Activated CD4-positive, alpha-beta T cell treated with anti-CD3 and anti-CD28 coated beads, Interleukin-2, amount 50 U/mL, for 4 hours (primary cell): ENCODE data around the gene UBE2E3.
A peak's percentile ranks its signal among the peaks of the same experiment; 100 is the strongest.
"Not testable (repeated sequence)": the region's sequence is repeated elsewhere in the genome, so short reads cannot be mapped to it uniquely, and the experiment has no call there.

Experiments
- DNase-seq, 2 experiments: peaks; one replicate each; pipeline ENCODE4 v3.0.0-alpha.2; 2020

UBE2E3 gene

DNA sequence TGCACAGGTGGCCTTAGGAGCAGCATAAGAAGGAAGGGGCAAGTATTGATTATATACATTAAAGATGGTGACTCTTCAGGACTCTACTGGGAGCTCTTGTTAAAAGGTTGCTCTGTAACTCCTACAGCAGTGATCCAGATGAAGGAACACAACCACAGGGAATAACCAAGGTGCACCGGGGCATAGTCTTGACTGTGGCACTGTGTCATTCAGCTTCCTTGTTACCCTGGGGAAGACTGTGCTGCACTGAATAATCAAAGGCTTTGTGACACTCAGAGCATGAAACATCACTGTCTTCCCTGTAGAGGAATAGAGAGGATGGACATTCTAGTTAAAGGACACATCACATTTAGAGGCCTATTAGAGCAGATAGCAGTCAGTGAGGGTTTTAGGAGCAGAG is 105.3 kb downstream of the UBE2E3 start:
- DNase-seq, result no peak

DNA sequence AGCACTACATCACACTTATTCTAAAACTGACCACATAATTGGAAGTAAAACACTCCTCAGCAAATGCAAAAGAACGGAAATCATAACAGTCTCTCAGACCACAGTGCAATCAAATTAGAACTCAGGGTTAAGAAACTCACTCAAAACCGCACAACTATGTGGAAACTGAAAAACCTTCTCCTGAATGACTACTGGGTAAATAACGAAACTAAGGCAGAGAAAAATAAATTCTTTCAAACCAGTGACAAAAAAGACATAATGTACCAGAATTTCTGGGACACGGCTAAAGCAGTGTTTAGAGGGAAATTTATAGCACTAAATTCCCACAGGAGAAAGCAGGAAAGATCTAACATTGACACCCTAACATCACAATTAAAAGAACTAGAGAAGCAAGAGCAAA is 111.5 kb downstream of the UBE2E3 start:
- not testable (repeated sequence) for DNase-seq

DNA sequence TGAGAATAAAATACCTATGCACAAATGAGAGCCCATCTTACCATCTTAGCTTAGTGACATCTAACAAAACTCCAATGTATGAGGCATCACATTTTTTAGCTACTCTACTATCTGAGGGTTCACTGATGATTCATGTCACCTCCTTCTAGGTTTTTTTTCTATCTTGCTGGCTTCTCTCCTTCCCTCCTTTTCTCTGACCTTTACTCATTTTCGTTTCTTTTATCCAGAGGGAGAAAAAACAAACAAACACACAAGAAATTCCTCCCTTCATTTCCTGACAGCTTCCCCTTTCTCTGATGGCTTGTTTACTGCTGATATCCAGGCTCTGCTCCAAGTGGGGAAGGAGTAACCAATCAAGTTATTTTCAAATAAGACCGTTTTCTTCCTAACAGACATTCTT is 115.1 kb downstream of the UBE2E3 start:
- DNase-seq, result no peak

DNA sequence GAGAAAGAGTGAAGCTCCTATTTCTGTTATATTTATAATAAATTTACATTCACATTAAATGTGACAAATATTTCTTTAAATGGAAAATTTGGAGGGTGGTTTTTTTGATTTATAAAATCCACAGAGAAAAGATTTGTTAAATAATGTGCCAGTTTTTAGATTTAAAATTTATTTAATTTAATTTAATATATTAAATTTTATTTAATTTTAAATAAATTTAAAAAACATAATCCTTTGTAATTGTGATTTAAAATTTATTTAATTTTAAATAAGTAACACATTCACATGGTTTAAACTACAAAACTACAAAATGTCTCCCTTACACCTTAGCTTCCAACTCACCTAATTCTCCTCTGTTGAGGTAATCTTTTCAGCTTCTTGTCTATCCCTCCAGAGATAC is 123.3 kb downstream of the UBE2E3 start:
- DNase-seq, result no peak

DNA sequence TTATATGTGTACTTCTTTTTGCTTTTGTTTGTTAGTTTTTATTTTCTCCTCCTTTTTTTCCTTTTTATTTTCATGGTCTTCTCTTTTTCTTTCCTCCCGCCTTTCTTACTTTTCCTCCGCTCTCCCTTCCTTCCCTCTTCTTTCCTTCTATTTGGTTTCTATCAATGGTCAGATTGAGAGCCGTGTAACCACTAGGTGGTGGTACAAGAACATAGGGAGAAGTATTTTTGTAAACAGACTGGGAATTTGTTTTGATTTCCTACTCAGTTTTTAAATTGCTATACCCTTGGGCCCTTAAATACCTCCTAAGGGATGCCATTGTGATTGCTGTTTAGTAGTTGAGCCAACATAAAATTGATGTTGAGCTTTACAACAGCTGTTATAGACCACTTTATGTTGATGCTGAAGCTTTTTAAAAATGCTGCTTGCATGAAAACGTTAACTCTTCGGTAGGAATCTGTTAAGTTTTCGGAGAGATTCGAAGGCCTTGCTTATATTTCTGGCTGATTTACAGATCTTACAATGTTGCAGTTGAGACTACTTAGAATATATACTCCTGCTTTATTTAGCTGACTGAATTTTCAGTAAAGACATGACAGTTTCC is 124.2 kb downstream of the UBE2E3 start:
- DNase-seq, result no peak

DNA sequence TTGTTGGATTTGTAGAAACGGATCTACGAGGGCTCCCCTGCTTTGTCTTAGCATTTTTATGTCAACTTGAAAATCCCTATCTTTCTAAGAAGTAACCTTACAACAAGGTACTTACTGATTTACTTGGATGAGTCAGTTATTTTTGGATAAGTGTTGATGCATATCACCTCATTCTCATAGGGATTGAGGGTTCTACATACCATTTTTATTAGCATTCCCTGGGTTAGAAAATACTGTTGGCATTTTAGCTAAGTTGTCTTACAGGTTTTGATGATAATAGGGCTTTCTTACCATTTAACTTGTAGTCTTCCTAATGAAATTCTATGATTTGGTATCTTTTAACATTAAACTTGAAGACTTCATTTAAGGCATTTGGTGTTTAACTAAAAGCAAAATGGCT is 125.2 kb downstream of the UBE2E3 start:
- DNase-seq, result no peak

DNA sequence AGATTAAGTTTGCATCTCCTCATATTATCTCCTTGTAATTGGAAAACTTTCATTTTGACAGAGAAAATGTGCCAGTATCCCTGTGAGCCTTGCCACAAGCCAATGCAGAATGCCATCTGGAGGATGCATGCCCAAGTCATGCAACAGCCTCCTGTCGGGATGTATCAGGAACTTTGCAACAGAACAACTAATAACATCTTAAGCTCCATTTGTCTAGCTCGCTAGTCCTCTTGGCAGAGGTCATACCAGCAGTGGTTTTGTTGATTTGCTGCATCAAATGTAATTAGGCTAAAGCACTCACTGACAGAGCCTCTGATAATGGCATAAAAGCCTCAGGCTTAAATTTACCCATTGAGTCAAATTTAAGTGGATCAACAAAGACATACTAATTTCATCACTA is 125.8 kb downstream of the UBE2E3 start:
- no peak for DNase-seq

DNA sequence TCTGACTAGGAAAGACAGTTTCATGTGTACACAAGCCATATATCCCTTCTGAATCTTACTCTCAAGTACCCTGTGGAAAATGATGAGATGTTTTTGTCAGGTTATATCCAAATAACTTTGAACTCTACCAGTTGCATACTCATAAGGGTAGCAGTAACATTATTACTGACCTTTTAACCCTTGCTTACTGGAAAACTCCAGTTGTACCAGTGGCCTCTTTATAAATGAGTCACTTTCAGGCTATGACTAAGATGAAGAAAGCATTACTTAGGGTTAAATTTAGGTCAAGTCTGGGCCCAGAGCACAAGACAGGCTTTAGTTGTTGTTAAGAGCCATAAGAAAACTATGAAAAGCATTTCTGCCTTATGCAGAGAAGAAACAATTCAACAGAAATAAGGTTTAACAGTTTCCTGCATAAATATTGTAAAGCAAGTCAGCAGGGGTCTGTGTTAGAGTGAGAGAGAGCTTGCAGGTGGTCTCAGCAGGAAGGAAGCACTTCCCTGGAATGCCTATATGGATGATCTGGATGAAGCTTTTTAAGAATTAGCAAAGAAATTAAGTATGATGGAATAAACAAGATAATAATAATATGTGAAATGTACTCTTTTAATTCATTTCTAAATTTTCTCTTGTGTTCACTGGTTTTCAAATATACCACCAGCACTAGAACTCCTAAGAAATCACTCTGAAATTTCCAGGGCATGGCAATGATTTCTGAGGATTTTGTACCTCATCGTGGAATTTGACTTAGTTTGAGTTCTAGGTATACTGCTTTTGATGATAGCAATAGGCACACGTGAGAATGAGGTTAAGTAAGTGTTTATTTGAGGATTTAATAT is 126.6 kb downstream of the UBE2E3 start:
- peak in 1 of 2 experiments; percentile 9 for DNase-seq

DNA sequence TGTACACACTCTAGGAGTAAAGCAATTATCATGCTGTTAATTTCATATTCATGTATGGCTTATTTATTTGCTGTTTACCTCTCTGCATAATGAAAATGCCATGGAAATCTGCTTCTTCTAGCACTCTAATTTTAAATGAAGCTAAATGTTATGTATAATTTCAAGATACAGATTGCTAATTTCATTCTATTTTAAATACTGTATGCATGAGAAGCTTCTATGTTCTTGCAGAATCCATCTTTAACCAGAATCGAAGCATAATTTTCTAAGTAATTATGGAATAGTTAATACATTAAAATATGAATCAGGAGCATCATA is 127.2 kb downstream of the UBE2E3 start:
- no peak for DNase-seq

DNA sequence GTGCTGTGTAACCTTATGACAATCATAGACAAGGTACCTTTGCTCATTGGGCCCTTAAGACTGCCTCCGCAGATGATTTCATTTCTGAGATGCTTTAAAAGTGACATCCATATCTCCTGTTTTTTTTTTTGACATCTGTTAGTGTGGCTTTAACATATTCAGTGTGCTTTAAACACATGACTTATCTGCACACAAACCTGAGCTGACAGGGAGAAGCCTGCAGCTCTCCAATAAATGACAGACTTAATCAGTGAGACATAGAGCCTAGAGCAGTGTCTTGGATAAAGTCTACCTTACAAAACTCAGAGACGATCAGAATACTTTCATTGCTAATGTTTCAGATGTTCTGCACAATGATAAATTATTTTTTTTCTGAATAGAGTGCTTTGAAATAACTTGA is 130.7 kb downstream of the UBE2E3 start:
- no peak for DNase-seq

DNA sequence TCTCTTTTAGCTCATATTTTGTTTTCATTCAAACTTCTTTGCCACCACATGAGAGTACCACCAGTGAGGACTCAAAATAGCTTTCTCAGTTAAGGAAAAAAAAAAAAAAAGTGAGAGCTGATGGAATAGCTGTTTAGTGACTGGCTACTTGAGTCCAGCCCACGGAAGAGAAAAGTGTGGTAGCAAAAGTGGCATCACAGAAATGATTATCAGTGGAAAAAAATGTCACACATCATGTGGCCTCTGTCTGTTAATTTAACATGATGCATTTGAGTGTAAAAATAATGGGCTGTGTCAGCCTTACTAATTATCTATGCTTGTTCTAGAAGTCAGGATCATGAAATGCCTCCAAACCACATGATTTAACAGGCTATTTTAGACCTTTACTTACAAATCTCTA is 132.5 kb downstream of the UBE2E3 start:
- DNase-seq, result no peak
